Stimulated activated CD8-positive, alpha-beta memory T cell treated with anti-CD3 and anti-CD28 coated beads, Interleukin-7, amount 100 ng/mL, for 48 hours (primary cell): ENCODE data around the gene IFT52.
A peak's percentile ranks its signal among the peaks of the same experiment; 100 is the strongest.

Experiments
- DNase-seq, 2 donors: peaks; one replicate each; pipeline ENCODE4 v3.0.0-alpha.2; 2020; ENCODE audit warnings: low read depth in 1 of 2; ENCODE audit errors: extremely low read depth in 1 of 2

IFT52 gene

DNA sequence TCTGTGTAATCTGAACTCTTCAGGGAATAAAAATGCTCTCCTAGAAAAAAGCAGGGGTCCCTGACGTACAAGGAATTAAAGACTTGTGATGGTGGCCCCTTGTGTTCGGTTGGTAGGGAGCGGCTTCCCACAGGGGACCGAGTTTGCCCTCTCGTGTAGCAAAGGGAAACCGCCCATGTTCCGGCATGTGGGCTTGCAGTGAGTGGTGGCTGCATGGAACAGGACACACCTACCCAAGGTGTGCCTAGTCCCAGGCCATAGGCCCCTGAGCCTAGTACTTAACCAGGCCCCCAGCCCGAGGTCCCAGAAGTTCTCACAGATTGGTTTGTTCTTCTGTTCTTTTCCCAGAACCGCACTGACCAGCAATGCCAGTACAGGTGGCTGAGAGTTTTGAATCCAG, 91.7 kb downstream of the IFT52 start:
- DNase-seq: no peak

DNA sequence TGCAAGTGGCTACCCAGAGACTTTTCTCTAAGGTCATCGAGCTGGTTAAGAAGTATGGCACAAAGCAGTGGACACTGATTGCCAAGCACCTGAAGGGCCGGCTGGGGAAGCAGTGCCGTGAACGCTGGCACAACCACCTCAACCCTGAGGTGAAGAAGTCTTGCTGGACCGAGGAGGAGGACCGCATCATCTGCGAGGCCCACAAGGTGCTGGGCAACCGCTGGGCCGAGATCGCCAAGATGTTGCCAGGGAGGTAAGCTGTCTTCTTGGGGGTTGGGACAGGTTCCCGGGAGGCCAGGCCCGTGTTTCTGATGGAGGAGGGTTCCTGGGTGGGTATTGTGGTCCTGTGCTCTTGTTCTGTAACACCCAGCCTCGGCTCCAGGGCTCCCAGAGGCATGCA, 96.1 kb downstream of the IFT52 start:
- DNase-seq: no peak

DNA sequence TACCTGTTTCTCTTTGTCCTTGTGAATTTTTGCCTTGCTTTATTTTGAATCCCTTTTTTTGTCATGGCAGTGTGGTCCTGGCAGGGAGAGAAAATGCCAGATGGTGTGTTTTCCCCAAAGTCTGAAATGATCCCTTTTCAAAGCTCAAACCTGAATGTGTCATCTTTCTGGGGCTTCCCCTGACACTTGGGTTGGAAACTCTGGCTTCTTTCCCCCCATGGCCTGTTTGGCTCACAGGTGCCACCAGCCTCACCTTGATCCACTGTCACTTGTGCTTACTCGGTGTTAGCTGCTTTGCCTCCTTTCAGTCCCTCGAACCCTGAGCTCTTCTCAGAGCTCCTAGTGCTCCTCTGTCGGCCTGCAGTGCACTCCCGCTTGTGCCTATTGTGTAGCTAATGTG, 98.4 kb downstream of the IFT52 start:
- DNase-seq: no peak

DNA sequence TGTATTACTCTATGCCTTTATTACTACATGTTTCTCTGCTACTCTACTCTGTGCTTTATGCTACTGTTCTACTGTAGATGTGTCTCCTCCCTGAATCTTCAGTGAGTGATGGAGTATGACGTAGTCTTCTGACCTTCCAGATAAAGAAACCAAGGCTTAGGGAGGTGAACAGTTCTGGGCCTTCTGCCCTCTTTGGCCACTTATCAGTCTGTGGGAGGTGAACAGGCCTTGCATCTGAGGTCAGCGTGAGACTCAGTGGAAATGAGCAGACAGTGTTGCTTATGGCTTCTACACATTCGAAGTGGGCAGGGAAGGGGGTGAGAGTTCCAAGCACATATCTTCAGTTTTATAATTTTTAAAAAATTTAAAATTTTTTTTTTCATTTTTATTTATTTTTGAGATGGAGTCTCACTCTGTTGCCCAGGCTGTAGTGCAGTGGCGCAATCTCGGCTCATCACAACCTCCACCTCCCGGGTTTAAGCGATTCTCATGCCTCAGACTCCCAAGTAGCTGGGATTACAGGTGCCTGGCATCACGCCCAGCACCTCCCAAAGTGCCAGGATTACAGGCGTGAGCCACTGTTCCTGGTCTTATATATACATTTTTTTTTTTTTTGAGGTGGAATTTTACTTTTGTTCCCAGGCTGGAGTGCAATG, 100.3 kb downstream of the IFT52 start:
- no peak for DNase-seq

DNA sequence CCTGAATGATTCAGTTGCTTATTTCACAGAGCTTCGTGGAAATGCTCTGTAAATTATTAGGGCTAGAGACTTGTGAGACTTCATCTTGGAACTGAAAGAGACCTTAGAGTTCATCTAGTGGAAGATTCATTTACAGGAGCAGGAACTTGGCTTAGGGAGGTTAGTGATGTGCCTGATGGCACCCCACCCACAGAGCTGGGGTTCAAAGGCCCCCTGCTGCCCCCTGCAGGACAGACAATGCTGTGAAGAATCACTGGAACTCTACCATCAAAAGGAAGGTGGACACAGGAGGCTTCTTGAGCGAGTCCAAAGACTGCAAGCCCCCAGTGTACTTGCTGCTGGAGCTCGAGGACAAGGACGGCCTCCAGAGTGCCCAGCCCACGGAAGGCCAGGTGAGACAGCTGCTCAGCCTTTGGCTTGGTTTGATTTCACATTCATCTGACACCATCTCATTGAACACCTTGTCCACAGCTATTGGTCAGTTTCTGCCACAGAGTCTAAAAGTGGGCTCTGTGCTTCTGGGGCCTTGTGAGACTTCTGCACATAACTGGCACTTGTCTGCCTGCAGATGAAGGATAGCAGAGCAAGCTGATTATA, 101.3 kb downstream of the IFT52 start:
- peak; percentile 16 to 36 for DNase-seq

DNA sequence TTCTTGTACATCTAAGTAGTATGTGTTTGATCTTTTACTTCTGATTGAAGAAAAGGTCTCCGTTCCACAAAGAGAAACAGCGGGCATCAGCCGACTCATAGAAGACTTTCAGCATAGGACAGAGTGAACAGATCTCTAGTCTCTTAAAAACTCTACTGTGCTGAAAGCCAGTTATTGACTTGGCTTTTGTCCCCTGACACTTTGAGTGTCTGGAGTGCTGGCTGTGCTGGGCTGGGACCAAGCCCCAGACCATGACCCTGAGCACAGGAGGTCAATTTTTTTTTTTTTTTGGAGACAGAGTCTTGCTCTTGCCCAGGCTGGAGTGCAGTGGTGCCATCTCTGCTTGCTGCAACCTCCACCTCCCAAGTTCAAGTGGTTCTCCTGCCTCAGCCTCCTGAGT, 104.0 kb downstream of the IFT52 start:
- DNase-seq: no peak

DNA sequence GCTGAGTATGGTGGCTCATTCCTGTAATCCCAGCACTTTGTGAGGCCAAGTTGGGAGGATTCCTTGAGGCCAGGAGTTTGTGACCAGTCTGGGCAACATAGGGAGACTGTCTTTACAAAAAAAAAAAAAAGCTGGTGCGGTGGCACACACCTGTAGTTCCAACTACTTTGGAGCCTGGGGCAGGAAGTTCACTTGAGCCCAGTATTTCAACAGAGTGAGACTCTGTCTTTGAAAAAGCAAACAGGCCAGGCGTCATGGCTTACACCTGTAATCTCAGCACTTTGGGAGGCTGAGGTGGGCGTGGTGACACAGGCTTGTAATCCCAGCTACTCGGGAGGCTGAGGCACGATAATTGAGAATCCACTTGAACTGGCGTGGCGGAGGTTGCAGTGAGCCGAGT, 104.8 kb downstream of the IFT52 start:
- no peak for DNase-seq
